Upper lobe of left lung (tissue), 4 donors: ENCODE measurements around the gene ATM.
"Not testable (repeated sequence)": the region's sequence is repeated elsewhere in the genome, so short reads cannot be mapped to it uniquely, and the experiment has no call there.

ENCODE experiments used
- EP300 ChIP-seq, 4 donors: sonication (generic); formaldehyde crosslinking; IDR thresholded peaks; one replicate each; pipeline ENCODE4 v1.5.1; 2017; ENCODE audit warnings: antibody characterized with exemption in 4 of 4, control low read depth in 2 of 4
- POLR2A ChIP-seq, 4 donors: fragments of 450-650 bp; IDR thresholded peaks; one replicate each; pipeline ENCODE4 v1.5.1; 2016 to 2017; ENCODE audit warnings: antibody characterized with exemption in 4 of 4, mild to moderate bottlenecking in 2 of 4
- POLR2AphosphoS5 ChIP-seq, 2 donors: sonication (generic); formaldehyde crosslinking; IDR thresholded peaks; one replicate each; pipeline ENCODE4 v1.5.1; 2017; ENCODE audit warnings: antibody characterized with exemption in 2 of 2
- TF ChIP-seq, protein P1 (sequence below), 6 experiments: fragments of 450-650 bp in 4 of 6; fragments of 200-600 bp in 2 of 6; sonication (generic) in 2 of 6; IDR thresholded peaks; one replicate each; pipeline ENCODE4 v1.5.1; 2016 to 2019; ENCODE audit warnings: antibody characterized with exemption in 6 of 6

DNA sequence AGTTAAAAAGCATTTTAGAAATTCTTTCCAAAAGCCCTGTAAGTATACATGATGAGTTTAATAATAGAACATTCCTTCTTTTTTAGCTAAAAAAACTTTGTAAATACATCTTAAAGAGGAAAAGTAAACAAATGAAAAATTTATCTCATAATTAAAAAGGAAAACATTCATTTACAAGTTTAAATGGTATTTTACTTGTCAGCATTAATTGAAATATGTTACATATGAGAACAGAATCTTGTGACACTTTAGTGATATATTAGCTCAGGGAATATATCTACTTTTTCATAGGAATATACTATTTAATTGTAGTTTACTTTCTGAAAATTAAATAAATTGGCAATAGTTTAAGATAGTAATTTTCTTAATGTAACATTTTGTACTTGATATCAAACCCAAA is 66.2 kb downstream of the ATM start:
- not testable (repeated sequence) for TF ChIP-seq POLR2A, POLR2AphosphoS5, EP300 (IDR thresholded peaks at IDR 0.05)
- TF ChIP-seq, protein P1, sequence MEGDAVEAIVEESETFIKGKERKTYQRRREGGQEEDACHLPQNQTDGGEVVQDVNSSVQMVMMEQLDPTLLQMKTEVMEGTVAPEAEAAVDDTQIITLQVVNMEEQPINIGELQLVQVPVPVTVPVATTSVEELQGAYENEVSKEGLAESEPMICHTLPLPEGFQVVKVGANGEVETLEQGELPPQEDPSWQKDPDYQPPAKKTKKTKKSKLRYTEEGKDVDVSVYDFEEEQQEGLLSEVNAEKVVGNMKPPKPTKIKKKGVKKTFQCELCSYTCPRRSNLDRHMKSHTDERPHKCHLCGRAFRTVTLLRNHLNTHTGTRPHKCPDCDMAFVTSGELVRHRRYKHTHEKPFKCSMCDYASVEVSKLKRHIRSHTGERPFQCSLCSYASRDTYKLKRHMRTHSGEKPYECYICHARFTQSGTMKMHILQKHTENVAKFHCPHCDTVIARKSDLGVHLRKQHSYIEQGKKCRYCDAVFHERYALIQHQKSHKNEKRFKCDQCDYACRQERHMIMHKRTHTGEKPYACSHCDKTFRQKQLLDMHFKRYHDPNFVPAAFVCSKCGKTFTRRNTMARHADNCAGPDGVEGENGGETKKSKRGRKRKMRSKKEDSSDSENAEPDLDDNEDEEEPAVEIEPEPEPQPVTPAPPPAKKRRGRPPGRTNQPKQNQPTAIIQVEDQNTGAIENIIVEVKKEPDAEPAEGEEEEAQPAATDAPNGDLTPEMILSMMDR (IDR thresholded peaks at IDR 0.05) = not testable (repeated sequence)
